Hepatocyte (in vitro differentiated cells): ENCODE results near the gene SOX4.

Experiments
- CTCF ChIP-seq: fragments of 200-600 bp; sonication (generic); IDR thresholded peaks from 2 replicates; pipeline ENCODE4 v1.5.1; 2016; ENCODE audit warnings: antibody characterized with exemption, mild to moderate bottlenecking; ENCODE audit not compliant: poor library complexity
- EZH2 ChIP-seq: fragments of 200-600 bp; sonication (generic); IDR thresholded peaks from 2 replicates; pipeline ENCODE4 v1.6.1; 2016; ENCODE audit warnings: antibody characterized with exemption, mild to moderate bottlenecking, borderline replicate concordance

- no peak for TF ChIP-seq EZH2
- no peak for TF ChIP-seq CTCF
These were observed 2.1 kb upstream of the SOX4 start for GRCh38 chr6:21591446-21591845.
